Glutamatergic neuron (in vitro differentiated cells): Measurements from ENCODE around the gene GRIK5. TPM values are rescaled to one million over a fixed set of nuclear protein-coding genes. Genes with fewer than 3 reads are reported as not detected.
A peak's percentile ranks its signal among the peaks of the same experiment; 100 is the strongest.

Source experiments
- DNase-seq: peaks from one replicate; pipeline ENCODE4 v3.0.0; 2022
- H3K27ac Mint-ChIP-seq: one replicate; pipeline ENCODE4 v1.8.0; 2020; ENCODE audit warnings: mild to moderate bottlenecking, mixed read lengths, inconsistent platforms; ENCODE audit not compliant: unreplicated experiment
- H3K27me3 Mint-ChIP-seq: one replicate; pipeline ENCODE4 v1.8.0; 2020; ENCODE audit warnings: mild to moderate bottlenecking, moderate library complexity, mixed read lengths, inconsistent platforms; ENCODE audit not compliant: unreplicated experiment
- H3K36me3 Mint-ChIP-seq: one replicate; pipeline ENCODE4 v1.8.0; 2020; ENCODE audit warnings: mild to moderate bottlenecking, mixed read lengths, inconsistent platforms; ENCODE audit not compliant: unreplicated experiment
- H3K4me1 Mint-ChIP-seq: one replicate; pipeline ENCODE4 v1.8.0; 2020; ENCODE audit warnings: mild to moderate bottlenecking, low read depth, mixed read lengths, inconsistent platforms; ENCODE audit not compliant: unreplicated experiment
- H3K4me3 Mint-ChIP-seq: one replicate; pipeline ENCODE4 v1.8.0; 2020; ENCODE audit warnings: mild to moderate bottlenecking, mixed read lengths, inconsistent platforms; ENCODE audit not compliant: unreplicated experiment
- H3K9me3 Mint-ChIP-seq: one replicate; pipeline ENCODE4 v1.8.0; 2020; ENCODE audit warnings: mild to moderate bottlenecking, moderate library complexity, mixed read lengths, inconsistent platforms; ENCODE audit not compliant: unreplicated experiment
- CTCF ChIP-seq: fragments of 200-600 bp; sonication (generic); IDR thresholded peaks from one replicate; pipeline ENCODE4 v1.5.0; 2021; ENCODE audit not compliant: partially characterized antibody, unreplicated experiment
- total RNA-seq: library from RNA; stranded (reverse); fragmentation: NEBNext Ultra II Directional; extraction: Animal tissue kit (Norgen Biotek cat#: 25700); gene quantifications from one replicate; pipeline ENCODE4 v1.2.1, GENCODE V29; 2021; ENCODE audit not compliant: unreplicated experiment

The GRIK5 gene
- total RNA-seq, 1 donor from 2014 or later: 79.1 TPM

- Mint-ChIP-seq H3K36me3 (no peaks in the 10 kb centered on the region), H3K9me3 (peaks cover 14% of the 10 kb centered on the region), H3K4me3 (no peak overlapping the region), H3K27ac (no peak overlapping the region), H3K27me3 (peaks cover 21% of the 10 kb centered on the region), H3K4me1 (peaks cover 18% of the 10 kb centered on the region)
- DNase-seq: no peak
- peak; percentile 34 for TF ChIP-seq CTCF
Measured at GRCh38 chr19:42081584-42082203, 11.7 kb upstream of the GRIK5 start.

- TF ChIP-seq CTCF: no peak
Measured at GRCh38 chr19:42080764-42081375, 10.9 kb upstream of the GRIK5 start.

GRCh38 chr19:42079886-42080763 is 10.1 kb upstream of the GRIK5 start:
- Mint-ChIP-seq H3K27me3 (peaks cover 27% of the 10 kb centered on the region), H3K4me1 (peaks cover 19% of the 10 kb centered on the region), H3K9me3 (peaks cover 21% of the 10 kb centered on the region), H3K27ac (no peak overlapping the region), H3K36me3 (no peaks in the 10 kb centered on the region), H3K4me3 (no peak overlapping the region)
- DNase-seq: no peak
- no peak for TF ChIP-seq CTCF

More at GRCh38 chr19:42080764-42081375, 10.9 kb upstream of the GRIK5 start:
- no peaks in the 10 kb centered on the region for H3K36me3 Mint-ChIP-seq
- peaks cover 17% of the 10 kb centered on the region for H3K4me1 Mint-ChIP-seq
- no peak overlapping the region for H3K27ac Mint-ChIP-seq
- H3K9me3 Mint-ChIP-seq: peaks cover 19% of the 10 kb centered on the region
- no peak for DNase-seq
- peaks cover 25% of the 10 kb centered on the region for H3K27me3 Mint-ChIP-seq
- H3K4me3 Mint-ChIP-seq: no peak overlapping the region

- TF ChIP-seq CTCF: no peak
- H3K27me3 Mint-ChIP-seq: peaks cover 24% of the 10 kb centered on the region
- H3K4me1 Mint-ChIP-seq: peaks cover 21% of the 10 kb centered on the region
- H3K9me3 Mint-ChIP-seq: peaks cover 23% of the 10 kb centered on the region
- DNase-seq: no peak
- H3K27ac Mint-ChIP-seq: no peak overlapping the region
- H3K4me3 Mint-ChIP-seq: no peak overlapping the region
- H3K36me3 Mint-ChIP-seq: no peaks in the 10 kb centered on the region
Measured at GRCh38 chr19:42079276-42079669, 9.3 kb upstream of the GRIK5 start.
